ENCODE results near the gene FAM163A.

DNA sequence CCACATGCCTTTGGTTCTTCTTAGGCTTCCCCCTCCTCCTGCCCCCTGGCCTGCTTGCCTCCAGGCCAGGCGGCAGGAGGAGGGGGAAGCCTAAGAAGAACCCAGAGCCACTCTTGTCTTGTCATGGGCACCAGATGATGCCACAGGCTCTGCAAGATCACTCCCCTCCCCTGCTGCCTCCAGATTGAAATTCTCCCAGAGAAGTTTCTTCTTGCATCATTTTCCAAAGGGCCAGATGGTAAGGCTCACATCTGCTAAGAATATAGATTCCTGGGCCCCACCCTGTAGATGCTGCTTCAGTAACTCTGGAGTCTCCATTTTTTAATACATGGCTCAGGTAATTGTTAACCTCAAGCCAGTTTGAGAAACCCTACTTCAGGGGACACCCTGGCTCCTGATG lies 60.8 kb downstream of the FAM163A start:
- TF ChIP-seq, protein P1, sequence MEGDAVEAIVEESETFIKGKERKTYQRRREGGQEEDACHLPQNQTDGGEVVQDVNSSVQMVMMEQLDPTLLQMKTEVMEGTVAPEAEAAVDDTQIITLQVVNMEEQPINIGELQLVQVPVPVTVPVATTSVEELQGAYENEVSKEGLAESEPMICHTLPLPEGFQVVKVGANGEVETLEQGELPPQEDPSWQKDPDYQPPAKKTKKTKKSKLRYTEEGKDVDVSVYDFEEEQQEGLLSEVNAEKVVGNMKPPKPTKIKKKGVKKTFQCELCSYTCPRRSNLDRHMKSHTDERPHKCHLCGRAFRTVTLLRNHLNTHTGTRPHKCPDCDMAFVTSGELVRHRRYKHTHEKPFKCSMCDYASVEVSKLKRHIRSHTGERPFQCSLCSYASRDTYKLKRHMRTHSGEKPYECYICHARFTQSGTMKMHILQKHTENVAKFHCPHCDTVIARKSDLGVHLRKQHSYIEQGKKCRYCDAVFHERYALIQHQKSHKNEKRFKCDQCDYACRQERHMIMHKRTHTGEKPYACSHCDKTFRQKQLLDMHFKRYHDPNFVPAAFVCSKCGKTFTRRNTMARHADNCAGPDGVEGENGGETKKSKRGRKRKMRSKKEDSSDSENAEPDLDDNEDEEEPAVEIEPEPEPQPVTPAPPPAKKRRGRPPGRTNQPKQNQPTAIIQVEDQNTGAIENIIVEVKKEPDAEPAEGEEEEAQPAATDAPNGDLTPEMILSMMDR (IDR thresholded peaks at IDR 0.05 in 2 of 3, conservative IDR thresholded peaks at IDR 0.05 in 1 of 3; ENCODE audit: borderline replicate concordance in 1 of 3, insufficient read depth in 1 of 3, low read depth in 2 of 3, low read length in 2 of 3): no peak
- TF ChIP-seq JUND (IDR thresholded peaks at IDR 0.05): no peak
- TF ChIP-seq, protein P2, sequence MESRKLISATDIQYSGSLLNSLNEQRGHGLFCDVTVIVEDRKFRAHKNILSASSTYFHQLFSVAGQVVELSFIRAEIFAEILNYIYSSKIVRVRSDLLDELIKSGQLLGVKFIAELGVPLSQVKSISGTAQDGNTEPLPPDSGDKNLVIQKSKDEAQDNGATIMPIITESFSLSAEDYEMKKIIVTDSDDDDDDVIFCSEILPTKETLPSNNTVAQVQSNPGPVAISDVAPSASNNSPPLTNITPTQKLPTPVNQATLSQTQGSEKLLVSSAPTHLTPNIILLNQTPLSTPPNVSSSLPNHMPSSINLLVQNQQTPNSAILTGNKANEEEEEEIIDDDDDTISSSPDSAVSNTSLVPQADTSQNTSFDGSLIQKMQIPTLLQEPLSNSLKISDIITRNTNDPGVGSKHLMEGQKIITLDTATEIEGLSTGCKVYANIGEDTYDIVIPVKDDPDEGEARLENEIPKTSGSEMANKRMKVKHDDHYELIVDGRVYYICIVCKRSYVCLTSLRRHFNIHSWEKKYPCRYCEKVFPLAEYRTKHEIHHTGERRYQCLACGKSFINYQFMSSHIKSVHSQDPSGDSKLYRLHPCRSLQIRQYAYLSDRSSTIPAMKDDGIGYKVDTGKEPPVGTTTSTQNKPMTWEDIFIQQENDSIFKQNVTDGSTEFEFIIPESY (IDR thresholded peaks at IDR 0.05; ENCODE audit: extremely low read depth, insufficient replicate concordance, low read length): no peak
- TF ChIP-seq POLR2AphosphoS5 (IDR thresholded peaks at IDR 0.05; ENCODE audit: low read depth, low read length): no peak
- no peak for TF ChIP-seq SRF (IDR thresholded peaks at IDR 0.05; ENCODE audit: low read depth)
- TF ChIP-seq, protein P3, sequence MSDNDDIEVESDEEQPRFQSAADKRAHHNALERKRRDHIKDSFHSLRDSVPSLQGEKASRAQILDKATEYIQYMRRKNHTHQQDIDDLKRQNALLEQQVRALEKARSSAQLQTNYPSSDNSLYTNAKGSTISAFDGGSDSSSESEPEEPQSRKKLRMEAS (IDR thresholded peaks at IDR 0.05): no peak
- no peak for TF ChIP-seq CBX3 (IDR thresholded peaks at IDR 0.05; ENCODE audit: low read depth)
- no peak for TF ChIP-seq POLR2A (IDR thresholded peaks at IDR 0.05; ENCODE audit: borderline replicate concordance, extremely low read depth, insufficient read depth, insufficient read length)
- TF ChIP-seq EZH2phosphoT487 (IDR thresholded peaks at IDR 0.05; ENCODE audit: borderline replicate concordance): no peak
- TF ChIP-seq, protein P4, sequence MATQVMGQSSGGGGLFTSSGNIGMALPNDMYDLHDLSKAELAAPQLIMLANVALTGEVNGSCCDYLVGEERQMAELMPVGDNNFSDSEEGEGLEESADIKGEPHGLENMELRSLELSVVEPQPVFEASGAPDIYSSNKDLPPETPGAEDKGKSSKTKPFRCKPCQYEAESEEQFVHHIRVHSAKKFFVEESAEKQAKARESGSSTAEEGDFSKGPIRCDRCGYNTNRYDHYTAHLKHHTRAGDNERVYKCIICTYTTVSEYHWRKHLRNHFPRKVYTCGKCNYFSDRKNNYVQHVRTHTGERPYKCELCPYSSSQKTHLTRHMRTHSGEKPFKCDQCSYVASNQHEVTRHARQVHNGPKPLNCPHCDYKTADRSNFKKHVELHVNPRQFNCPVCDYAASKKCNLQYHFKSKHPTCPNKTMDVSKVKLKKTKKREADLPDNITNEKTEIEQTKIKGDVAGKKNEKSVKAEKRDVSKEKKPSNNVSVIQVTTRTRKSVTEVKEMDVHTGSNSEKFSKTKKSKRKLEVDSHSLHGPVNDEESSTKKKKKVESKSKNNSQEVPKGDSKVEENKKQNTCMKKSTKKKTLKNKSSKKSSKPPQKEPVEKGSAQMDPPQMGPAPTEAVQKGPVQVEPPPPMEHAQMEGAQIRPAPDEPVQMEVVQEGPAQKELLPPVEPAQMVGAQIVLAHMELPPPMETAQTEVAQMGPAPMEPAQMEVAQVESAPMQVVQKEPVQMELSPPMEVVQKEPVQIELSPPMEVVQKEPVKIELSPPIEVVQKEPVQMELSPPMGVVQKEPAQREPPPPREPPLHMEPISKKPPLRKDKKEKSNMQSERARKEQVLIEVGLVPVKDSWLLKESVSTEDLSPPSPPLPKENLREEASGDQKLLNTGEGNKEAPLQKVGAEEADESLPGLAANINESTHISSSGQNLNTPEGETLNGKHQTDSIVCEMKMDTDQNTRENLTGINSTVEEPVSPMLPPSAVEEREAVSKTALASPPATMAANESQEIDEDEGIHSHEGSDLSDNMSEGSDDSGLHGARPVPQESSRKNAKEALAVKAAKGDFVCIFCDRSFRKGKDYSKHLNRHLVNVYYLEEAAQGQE (IDR thresholded peaks at IDR 0.05; ENCODE audit: low read depth): no peak
